ENCODE data around the gene EEIG2.
"Not testable (repeated sequence)": the region's sequence is repeated elsewhere in the genome, so short reads cannot be mapped to it uniquely, and the experiment has no call there.

- not testable (repeated sequence) for TF ChIP-seq CTCF (IDR thresholded peaks at IDR 0.05); POLR2A (IDR thresholded peaks at IDR 0.05); EP300 (IDR thresholded peaks at IDR 0.05; ENCODE audit: low read depth); POLR2AphosphoS5 (IDR thresholded peaks at IDR 0.05)
These were observed 46.0 kb upstream of the EEIG2 start for GRCh38 chr1:108513914-108514313.
